ENCODE measurements around the gene MCTP1. TPM values are rescaled to one million over a fixed set of nuclear protein-coding genes. Genes with fewer than 3 reads are reported as not detected.

The MCTP1 gene
- total and polyA plus RNA-seq, 9 donors: 4.3 to 11.0 (median 7.3) TPM

DNA sequence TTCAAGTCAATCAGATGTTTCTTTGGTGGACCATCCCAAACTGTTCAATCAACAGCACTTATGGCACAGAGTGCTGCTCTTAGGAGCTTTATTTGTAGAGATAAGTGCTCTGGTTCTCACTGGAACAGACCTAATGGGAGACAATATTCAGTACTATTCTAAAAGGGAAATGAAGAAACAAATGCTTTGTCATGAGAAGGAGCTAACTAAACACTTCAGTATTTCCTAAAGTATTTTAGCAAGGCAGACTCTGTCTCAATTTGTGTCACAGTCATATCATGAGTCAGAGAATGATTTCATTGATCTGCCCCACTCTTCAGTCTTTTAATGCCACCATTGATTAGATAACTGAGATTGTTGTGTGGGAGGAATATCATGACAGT is 491.1 kb downstream of the MCTP1 start:
- H3K4me3 ChIP-seq (ENCODE audit: low read length): no peak overlapping the region
- H3K4me1 ChIP-seq (ENCODE audit: control insufficient read depth, insufficient read depth, low read length): no peaks in the 10 kb centered on the region
- H3K27ac ChIP-seq (ENCODE audit: low read length): no peak overlapping the region
- H3K27me3 ChIP-seq (ENCODE audit: control insufficient read depth, insufficient read depth, low read length): no peaks in the 10 kb centered on the region
- H3K36me3 ChIP-seq (ENCODE audit: control insufficient read depth, insufficient read depth, low read length): no peaks in the 10 kb centered on the region
- no peak for DNase-seq
- no peaks in the 10 kb centered on the region for H3K9me3 ChIP-seq (replicated peaks; ENCODE audit: control insufficient read depth, low read depth, low read length)

DNA sequence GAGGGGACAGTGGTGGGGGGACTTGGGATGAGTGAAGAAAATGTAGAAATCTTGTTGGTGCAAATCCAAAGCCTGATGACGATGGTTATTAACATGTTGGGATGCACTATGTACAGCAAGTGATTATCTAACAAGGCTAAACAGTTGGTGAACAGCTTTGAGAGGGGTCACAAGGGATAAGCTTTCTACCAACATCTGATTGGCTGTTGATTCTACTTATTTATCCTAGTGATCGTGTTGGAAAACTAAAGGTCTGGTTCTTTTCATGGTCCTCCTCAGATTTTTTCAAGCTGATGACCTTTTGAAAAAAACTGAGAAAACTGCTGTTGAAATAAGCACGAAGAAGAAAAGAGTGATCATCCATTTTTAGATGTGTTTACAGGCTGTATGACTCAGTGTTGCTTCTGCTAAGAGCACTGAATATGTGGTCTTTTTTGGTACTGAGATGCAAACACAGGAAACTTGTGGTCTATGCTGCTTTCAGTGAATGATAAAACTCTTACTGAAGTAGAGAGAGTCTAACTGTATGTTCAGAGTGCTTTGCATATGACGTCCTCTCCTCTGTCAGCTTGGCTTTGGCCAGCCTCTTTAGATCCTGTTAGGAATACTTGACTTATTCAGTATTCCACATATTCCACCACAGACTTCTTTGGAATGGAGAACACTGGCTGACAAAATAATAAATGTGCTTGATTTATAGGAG is 491.6 kb downstream of the MCTP1 start:
- H3K4me3 ChIP-seq (ENCODE audit: low read length): no peak overlapping the region
- H3K27me3 ChIP-seq (ENCODE audit: control insufficient read depth, insufficient read depth, low read length): no peaks in the 10 kb centered on the region
- H3K9me3 ChIP-seq (replicated peaks; ENCODE audit: control insufficient read depth, low read depth, low read length): no peaks in the 10 kb centered on the region
- no peak overlapping the region for H3K27ac ChIP-seq (ENCODE audit: low read length)
- 76% methylated on average over 2 of the region's 4 CpGs for WGBS (ENCODE audit: insufficient coverage)
- H3K4me1 ChIP-seq (ENCODE audit: control insufficient read depth, insufficient read depth, low read length): no peaks in the 10 kb centered on the region
- H3K36me3 ChIP-seq (ENCODE audit: control insufficient read depth, insufficient read depth, low read length): no peaks in the 10 kb centered on the region
- no peak for DNase-seq

DNA sequence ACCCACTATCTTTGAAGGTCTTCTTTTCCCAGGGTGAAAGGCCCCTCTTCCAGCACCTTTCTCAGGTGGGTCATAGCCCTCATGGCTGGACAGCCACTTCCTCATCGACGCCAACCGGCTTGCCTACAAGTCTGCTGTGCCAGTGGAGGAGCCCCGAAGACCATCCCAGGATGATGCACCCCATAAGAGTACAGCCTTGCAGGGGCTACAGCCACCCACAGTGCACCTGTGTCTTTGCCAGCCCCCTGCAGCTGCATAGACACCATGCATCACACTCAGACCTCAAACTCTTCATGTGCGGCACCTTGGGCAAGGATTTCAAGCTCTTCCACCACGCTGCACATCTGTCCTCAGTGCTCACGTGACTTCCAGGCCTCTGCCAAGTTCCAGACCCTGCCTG is 493.1 kb downstream of the MCTP1 start:
- no peak for DNase-seq
- no peaks in the 10 kb centered on the region for H3K27me3 ChIP-seq (ENCODE audit: control insufficient read depth, insufficient read depth, low read length)
- H3K27ac ChIP-seq (ENCODE audit: low read length): no peak overlapping the region
- 85% methylated on average over 7 of the region's 7 CpGs for WGBS (ENCODE audit: insufficient coverage)
- H3K9me3 ChIP-seq (replicated peaks; ENCODE audit: control insufficient read depth, low read depth, low read length): no peaks in the 10 kb centered on the region
- H3K4me3 ChIP-seq (ENCODE audit: low read length): no peak overlapping the region
- H3K36me3 ChIP-seq (ENCODE audit: control insufficient read depth, insufficient read depth, low read length): no peaks in the 10 kb centered on the region
- H3K4me1 ChIP-seq (ENCODE audit: control insufficient read depth, insufficient read depth, low read length): no peaks in the 10 kb centered on the region

DNA sequence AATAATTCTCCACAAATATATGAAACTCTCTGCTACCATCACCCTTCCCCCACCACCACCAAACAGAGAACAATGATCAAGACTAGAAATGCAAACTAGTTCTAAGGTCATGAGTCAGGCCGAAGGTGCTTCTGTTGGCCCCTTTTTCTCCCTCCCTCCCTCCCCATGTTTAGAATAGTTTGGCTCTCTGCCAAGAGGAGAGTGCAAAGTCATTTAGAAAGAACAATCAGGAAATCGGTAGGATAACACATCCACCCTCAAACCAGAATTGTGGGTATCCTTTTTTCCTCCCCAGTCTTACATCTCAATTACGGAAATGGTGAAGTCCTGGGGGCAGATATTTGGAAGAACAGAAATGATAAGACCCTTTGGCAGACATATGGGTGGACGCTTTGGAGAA is 496.4 kb downstream of the MCTP1 start:
- Histone ChIP-seq H3K4me1 (ENCODE audit: control insufficient read depth, insufficient read depth, low read length) (no peaks in the 10 kb centered on the region), H3K27ac (ENCODE audit: low read length) (no peak overlapping the region), H3K36me3 (ENCODE audit: control insufficient read depth, insufficient read depth, low read length) (no peaks in the 10 kb centered on the region), H3K4me3 (ENCODE audit: low read length) (no peak overlapping the region), H3K27me3 (ENCODE audit: control insufficient read depth, insufficient read depth, low read length) (no peaks in the 10 kb centered on the region), H3K9me3 (replicated peaks; ENCODE audit: control insufficient read depth, low read depth, low read length) (no peaks in the 10 kb centered on the region)
- 100% methylated on average over 1 of the region's 4 CpGs for WGBS (ENCODE audit: insufficient coverage)
- no peak for DNase-seq

DNA sequence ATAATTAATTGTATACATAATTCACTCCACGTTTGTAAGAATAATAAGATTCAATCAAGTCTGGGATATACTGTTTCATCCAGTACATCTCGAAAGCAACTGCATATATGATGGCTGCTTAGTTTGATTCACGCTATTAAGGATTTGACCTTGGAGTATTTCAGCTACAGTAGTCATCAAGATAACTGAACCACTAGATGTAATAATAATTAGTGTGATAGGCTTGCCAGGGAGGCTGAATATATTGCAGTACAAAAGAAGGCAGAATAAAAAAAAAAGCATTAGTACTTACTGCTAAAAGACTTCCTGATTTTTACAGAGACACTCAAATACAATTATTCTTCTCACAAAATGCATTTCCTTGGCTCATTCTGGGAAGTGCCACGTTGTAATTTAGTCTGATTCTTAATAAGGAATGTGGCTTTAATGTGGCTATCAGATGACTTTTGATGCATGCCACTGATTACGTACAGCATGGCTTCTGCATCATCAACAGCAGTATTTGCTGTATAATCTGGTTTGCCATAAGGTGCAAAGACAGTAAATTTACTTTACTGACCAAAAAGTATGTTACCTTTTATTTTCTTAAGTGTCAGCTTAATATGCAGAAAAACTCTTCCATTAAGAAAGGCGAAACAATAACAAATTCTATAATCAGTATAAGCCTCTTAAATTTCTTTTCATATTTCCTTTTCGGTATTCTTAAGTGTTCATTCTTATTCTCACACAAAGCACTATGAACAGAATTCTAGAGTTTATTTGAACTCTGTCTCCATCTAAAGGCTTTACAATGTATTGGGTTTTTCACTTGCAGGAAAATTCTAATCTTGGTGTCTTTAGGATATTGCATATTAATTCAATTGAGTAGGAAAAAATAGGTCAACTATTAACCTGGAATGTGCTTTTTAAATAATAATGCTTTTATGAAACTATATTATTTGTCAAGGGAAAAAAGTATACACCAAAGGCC is 500.1 kb downstream of the MCTP1 start:
- WGBS (ENCODE audit: insufficient coverage): no CpG with 5 or more reads among the region's 7 CpGs
- no peaks in the 10 kb centered on the region for H3K36me3 ChIP-seq (ENCODE audit: control insufficient read depth, insufficient read depth, low read length)
- peak; percentile 3 for DNase-seq

DNA sequence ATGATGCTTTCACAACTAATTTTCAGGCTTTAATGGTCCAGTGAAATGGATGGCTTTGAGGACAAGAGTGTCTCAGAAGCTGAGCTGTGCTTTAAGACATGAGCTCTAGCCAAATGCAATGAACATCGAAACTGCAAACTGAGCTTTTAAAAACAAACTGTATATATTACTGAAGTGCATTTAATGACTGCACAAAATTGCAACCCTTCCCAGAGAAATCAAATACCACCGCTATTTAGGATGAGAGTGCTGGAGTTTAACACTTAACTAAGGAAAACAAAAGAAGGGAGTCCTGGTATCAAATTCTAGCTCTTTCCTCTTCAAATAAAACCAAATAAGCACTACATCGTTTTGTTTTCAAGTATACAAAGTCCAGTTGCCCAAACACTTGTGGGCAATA is 502.5 kb downstream of the MCTP1 start:
- no peak for DNase-seq
- Histone ChIP-seq H3K27me3 (ENCODE audit: control insufficient read depth, insufficient read depth, low read length) (no peaks in the 10 kb centered on the region), H3K4me1 (ENCODE audit: control insufficient read depth, insufficient read depth, low read length) (no peaks in the 10 kb centered on the region), H3K36me3 (ENCODE audit: control insufficient read depth, insufficient read depth, low read length) (no peaks in the 10 kb centered on the region), H3K9me3 (replicated peaks; ENCODE audit: control insufficient read depth, low read depth, low read length) (no peaks in the 10 kb centered on the region), H3K27ac (ENCODE audit: low read length) (no peak overlapping the region), H3K4me3 (ENCODE audit: low read length) (no peak overlapping the region)
- no CpG with 5 or more reads among the region's 3 CpGs for WGBS (ENCODE audit: insufficient coverage)

More for the DNA sequence above, 500.1 kb downstream of the MCTP1 start:
- Histone ChIP-seq H3K4me1 (ENCODE audit: control insufficient read depth, insufficient read depth, low read length) (no peaks in the 10 kb centered on the region), H3K27ac (ENCODE audit: low read length) (no peak overlapping the region), H3K27me3 (ENCODE audit: control insufficient read depth, insufficient read depth, low read length) (no peaks in the 10 kb centered on the region), H3K4me3 (ENCODE audit: low read length) (no peak overlapping the region), H3K9me3 (replicated peaks; ENCODE audit: control insufficient read depth, low read depth, low read length) (no peaks in the 10 kb centered on the region)

DNA sequence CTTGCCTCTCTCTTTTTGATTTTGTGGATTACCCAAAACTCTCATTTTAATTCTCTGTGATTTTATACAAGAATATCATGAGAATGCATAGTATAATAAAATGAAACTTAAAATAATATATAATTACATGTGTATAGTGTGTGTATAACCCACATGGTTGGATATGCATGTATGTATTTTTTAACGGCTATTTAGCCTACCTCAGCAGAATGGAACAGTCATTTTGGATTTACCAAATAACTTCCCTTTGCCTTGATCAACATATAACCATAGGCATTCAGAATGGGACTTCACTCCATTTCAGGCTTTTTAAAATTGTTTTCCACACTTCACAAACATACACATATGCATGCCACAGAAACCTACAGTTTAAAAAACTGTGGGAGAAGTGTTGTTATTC is 505.2 kb downstream of the MCTP1 start:
- no peaks in the 10 kb centered on the region for H3K36me3 ChIP-seq (ENCODE audit: control insufficient read depth, insufficient read depth, low read length)
- no peak overlapping the region for H3K4me3 ChIP-seq (ENCODE audit: low read length)
- no peak overlapping the region for H3K27ac ChIP-seq (ENCODE audit: low read length)
- DNase-seq: no peak
- no CpG with 5 or more reads among the region's 1 CpG for WGBS (ENCODE audit: insufficient coverage)
- no peaks in the 10 kb centered on the region for H3K4me1 ChIP-seq (ENCODE audit: control insufficient read depth, insufficient read depth, low read length)
- no peaks in the 10 kb centered on the region for H3K9me3 ChIP-seq (replicated peaks; ENCODE audit: control insufficient read depth, low read depth, low read length)
- H3K27me3 ChIP-seq (ENCODE audit: control insufficient read depth, insufficient read depth, low read length): no peaks in the 10 kb centered on the region

DNA sequence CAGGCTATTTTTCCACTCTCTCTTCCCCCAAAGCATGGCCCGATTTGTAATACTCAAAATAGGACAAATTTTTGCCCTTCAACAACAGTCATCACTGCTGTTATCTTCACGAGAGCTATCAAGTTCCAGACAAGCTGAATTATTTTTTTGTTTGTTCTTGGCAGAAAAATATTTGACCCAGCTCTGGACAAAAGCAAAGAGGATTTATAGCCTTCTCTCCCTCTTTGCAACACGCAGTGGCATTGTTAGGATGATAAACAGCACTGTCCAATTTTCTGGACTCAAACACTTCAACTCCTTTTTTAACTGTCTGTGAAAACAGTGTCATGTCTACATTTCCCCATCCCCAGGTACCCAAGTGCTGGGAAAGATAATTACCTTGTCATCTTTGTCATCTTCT is 506.2 kb downstream of the MCTP1 start:
- no peaks in the 10 kb centered on the region for H3K4me1 ChIP-seq (ENCODE audit: control insufficient read depth, insufficient read depth, low read length)
- no peak for DNase-seq
- H3K27me3 ChIP-seq (ENCODE audit: control insufficient read depth, insufficient read depth, low read length): no peaks in the 10 kb centered on the region
- 50% methylated on average over 3 of the region's 3 CpGs for WGBS (ENCODE audit: insufficient coverage)
- H3K36me3 ChIP-seq (ENCODE audit: control insufficient read depth, insufficient read depth, low read length): no peaks in the 10 kb centered on the region
- no peak overlapping the region for H3K27ac ChIP-seq (ENCODE audit: low read length)
- no peak overlapping the region for H3K4me3 ChIP-seq (ENCODE audit: low read length)
- H3K9me3 ChIP-seq (replicated peaks; ENCODE audit: control insufficient read depth, low read depth, low read length): no peaks in the 10 kb centered on the region

DNA sequence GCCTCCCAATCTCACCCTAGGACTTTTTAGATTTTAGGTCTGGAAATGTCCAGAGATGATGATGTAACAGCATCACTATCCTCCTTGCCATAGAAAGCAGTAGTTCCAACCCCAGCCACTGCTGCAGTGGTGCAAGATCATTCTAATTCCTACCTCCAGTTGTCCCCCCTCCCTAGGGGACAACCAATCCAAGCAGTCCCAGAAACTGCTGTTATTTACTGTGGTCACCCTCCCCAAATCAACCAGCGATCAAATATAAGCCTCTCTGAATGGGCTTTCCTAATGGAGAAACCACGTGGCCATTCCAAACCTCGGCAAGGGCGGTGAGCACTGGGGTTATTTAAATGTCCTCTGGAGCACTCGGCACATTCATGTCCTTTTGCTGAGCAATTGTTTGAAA is 506.6 kb downstream of the MCTP1 start:
- Histone ChIP-seq H3K27ac (ENCODE audit: low read length) (no peak overlapping the region), H3K36me3 (ENCODE audit: control insufficient read depth, insufficient read depth, low read length) (no peaks in the 10 kb centered on the region), H3K27me3 (ENCODE audit: control insufficient read depth, insufficient read depth, low read length) (no peaks in the 10 kb centered on the region), H3K4me3 (ENCODE audit: low read length) (no peak overlapping the region), H3K9me3 (replicated peaks; ENCODE audit: control insufficient read depth, low read depth, low read length) (no peaks in the 10 kb centered on the region), H3K4me1 (ENCODE audit: control insufficient read depth, insufficient read depth, low read length) (no peaks in the 10 kb centered on the region)
- whole genome bisulfite sequencing (ENCODE audit: insufficient coverage): 30% methylated on average over 4 of the region's 5 CpGs
- no peak for DNase-seq

DNA sequence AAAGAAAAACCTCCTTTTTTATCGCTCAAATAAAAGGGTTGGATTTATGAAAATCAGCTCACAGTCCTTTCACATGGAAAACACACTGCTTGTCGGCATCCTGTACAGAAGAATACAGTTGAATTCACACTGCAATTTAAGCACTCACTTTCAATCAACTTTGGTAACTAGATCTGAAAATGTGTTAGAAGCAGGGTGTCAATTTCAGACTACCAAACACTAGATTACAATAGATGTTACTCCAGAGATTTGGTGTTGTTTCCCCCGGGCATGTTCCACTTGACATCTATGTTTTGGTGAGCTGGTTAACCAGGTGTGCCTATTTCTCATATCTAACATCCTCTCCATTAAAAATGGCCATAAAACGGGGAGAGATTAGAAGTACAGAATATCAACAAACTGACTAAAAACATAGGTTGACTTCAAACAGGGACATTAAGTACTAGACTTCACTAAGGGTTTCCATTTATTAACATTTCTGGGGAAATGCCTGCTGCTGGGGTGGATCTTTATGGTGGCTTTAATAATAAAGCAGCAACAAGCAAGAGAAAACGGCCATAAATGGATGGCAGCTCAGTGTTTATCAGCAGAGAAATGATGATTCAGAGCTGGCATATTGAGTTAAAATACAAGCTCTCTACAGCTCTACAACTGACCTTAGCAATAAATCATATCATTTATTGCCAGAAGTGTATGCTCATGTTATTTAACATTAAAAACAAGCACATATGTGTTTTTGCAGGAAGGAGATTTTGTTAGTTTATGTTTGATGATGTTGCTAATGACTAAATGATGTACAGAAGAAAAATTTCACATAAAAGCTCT is 507.6 kb downstream of the MCTP1 start:
- Histone ChIP-seq H3K9me3 (replicated peaks; ENCODE audit: control insufficient read depth, low read depth, low read length) (no peaks in the 10 kb centered on the region), H3K4me3 (ENCODE audit: low read length) (no peak overlapping the region)
- DNase-seq: no peak

More for the DNA sequence above, 507.6 kb downstream of the MCTP1 start:
- no CpG with 5 or more reads among the region's 5 CpGs for WGBS (ENCODE audit: insufficient coverage)
- Histone ChIP-seq H3K27ac (ENCODE audit: low read length) (no peak overlapping the region), H3K27me3 (ENCODE audit: control insufficient read depth, insufficient read depth, low read length) (no peaks in the 10 kb centered on the region), H3K36me3 (ENCODE audit: control insufficient read depth, insufficient read depth, low read length) (no peaks in the 10 kb centered on the region), H3K4me1 (ENCODE audit: control insufficient read depth, insufficient read depth, low read length) (no peaks in the 10 kb centered on the region)

All from muscle of leg (tissue), 11 donors.